ENCODE measurements around the gene STPG2. TPM values are rescaled to one million over a fixed set of nuclear protein-coding genes. Genes with fewer than 3 reads are reported as not detected.

Gene STPG2
- total RNA-seq, 4 donors from 2014 or later: 0.79 to 1.2 TPM; not detected in 2

DNA sequence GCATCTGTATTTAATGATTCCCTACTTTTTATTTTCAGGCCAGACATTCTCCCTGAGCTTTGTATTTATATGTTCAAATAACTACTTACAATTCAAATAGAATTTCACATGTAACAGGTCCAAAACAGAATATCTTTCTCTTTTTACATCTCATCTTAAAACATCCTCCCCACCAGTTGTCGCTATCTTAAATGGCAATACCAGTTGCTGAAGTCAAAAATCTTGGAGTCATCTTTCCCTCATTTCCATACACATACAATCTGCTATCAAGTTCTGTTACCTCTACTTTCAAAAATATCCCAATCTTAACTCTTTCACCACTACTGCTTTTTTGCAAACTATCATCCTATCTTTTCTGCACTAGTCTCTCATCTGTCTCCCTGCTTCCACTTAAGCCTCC, 330.5 kb downstream of the STPG2 start:
- no peak for TF ChIP-seq POLR2AphosphoS5 (IDR thresholded peaks at IDR 0.05)
- TF ChIP-seq EP300 (IDR thresholded peaks at IDR 0.05; ENCODE audit: low read depth): no peak
- TF ChIP-seq POLR2A (IDR thresholded peaks at IDR 0.05): no peak
- TF ChIP-seq, protein P1, sequence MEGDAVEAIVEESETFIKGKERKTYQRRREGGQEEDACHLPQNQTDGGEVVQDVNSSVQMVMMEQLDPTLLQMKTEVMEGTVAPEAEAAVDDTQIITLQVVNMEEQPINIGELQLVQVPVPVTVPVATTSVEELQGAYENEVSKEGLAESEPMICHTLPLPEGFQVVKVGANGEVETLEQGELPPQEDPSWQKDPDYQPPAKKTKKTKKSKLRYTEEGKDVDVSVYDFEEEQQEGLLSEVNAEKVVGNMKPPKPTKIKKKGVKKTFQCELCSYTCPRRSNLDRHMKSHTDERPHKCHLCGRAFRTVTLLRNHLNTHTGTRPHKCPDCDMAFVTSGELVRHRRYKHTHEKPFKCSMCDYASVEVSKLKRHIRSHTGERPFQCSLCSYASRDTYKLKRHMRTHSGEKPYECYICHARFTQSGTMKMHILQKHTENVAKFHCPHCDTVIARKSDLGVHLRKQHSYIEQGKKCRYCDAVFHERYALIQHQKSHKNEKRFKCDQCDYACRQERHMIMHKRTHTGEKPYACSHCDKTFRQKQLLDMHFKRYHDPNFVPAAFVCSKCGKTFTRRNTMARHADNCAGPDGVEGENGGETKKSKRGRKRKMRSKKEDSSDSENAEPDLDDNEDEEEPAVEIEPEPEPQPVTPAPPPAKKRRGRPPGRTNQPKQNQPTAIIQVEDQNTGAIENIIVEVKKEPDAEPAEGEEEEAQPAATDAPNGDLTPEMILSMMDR (IDR thresholded peaks at IDR 0.05): no peak
- Histone ChIP-seq H3K27ac (no peak overlapping the region), H3K36me3 (no peaks in the 10 kb centered on the region), H3K4me3 (no peak overlapping the region), H3K27me3 (no peaks in the 10 kb centered on the region), H3K9me3 (no peaks in the 10 kb centered on the region), H3K4me1 (no peaks in the 10 kb centered on the region)
- intact Hi-C loops (cut with DNase I; ENCODE audit: low total_unique reads) (no loop called here), in situ Hi-C loops (cut with MboI; ENCODE audit: low pct_ligation_motif_present in 1 of 4, low pct_unique_long_range_greater_than_20kb in 1 of 4, low sequenced_read_pairs in 3 of 4) (no loop called here)
- 100% methylated on average over 1 of the region's 1 CpG for WGBS, 2 donors (ENCODE audit: low coverage in 1 of 2)
- DNase-seq: no peak

DNA sequence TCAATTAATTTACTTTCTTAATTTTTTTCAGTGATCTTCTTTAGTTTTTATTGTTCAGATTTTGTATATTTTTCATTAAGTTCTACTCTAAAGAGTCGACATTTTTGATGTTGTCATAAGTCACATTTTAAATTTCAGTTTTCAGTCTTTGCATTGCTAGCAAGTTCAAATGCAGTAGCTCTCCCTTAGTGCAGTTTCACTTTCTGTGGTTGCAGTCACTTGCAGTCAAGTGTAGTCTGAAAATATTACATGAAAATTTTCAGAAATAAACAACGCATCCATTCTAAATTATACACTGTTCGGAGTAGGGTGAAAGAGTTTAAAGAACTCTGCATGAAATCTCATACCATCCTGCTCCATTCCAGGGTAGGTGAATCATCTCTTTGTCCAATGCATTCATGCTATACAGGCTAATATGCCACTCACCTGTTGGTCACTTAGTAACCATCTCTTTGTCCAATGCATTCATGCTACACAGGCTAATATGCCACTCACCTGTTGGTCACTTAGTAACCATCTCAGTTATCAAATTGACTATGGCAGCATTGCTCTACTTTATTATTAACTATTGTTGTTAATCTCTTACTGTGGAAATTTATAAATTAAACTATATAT, 356.9 kb downstream of the STPG2 start:
- Histone ChIP-seq H3K36me3 (no peaks in the 10 kb centered on the region), H3K4me3 (no peak overlapping the region), H3K9me3 (no peaks in the 10 kb centered on the region), H3K4me1 (no peaks in the 10 kb centered on the region), H3K27me3 (no peaks in the 10 kb centered on the region), H3K27ac (no peak overlapping the region)
- in situ Hi-C loops (cut with MboI; ENCODE audit: low pct_ligation_motif_present in 1 of 4, low pct_unique_long_range_greater_than_20kb in 1 of 4, low sequenced_read_pairs in 3 of 4): no loop called here
- no peak for TF ChIP-seq EP300 (IDR thresholded peaks at IDR 0.05; ENCODE audit: low read depth)
- no peak for TF ChIP-seq POLR2A (IDR thresholded peaks at IDR 0.05)
- TF ChIP-seq, protein P1 (IDR thresholded peaks at IDR 0.05): no peak
- TF ChIP-seq POLR2AphosphoS5 (IDR thresholded peaks at IDR 0.05): no peak
- WGBS, 2 donors (ENCODE audit: low coverage in 1 of 2): 90 to 96% methylated on average over 2 to 3 of the region's 3 CpGs
- intact Hi-C loops (cut with DNase I; ENCODE audit: low total_unique reads): no loop called here
- DNase-seq: no peak

DNA sequence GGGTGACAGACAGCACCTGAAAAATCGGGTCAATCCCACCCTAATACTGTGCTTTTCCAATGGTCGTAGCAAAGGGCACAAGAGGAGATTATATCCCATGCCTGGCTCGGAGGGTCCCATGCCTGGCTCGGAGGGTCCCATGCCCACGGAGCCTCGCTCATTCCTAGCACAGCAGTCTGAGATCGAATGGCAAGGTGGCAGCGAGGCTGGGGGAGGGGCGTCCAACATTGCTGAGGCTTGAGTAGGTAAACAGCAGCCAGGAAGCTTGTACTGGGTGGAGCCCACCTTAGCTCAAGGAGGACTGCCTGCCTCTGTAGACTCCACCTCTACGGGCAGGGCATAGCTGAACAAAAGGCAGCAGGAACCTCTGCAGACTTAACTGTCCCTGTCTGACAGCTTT, 365.1 kb downstream of the STPG2 start:
- 89% methylated on average over 10 of the region's 10 CpGs; no CpG with 5 or more reads in 1 of the 2 donors for WGBS, 2 donors (ENCODE audit: low coverage in 1 of 2)
- in situ Hi-C loops (cut with MboI; ENCODE audit: low pct_ligation_motif_present in 1 of 4, low pct_unique_long_range_greater_than_20kb in 1 of 4, low sequenced_read_pairs in 3 of 4) (no loop called here), intact Hi-C loops (cut with DNase I; ENCODE audit: low total_unique reads) (no loop called here)
- no peak for DNase-seq
- TF ChIP-seq EP300 (IDR thresholded peaks at IDR 0.05; ENCODE audit: low read depth): no peak
- Histone ChIP-seq H3K27ac (no peak overlapping the region), H3K4me3 (no peak overlapping the region), H3K27me3 (no peaks in the 10 kb centered on the region), H3K4me1 (no peaks in the 10 kb centered on the region), H3K9me3 (no peaks in the 10 kb centered on the region), H3K36me3 (no peaks in the 10 kb centered on the region)

DNA sequence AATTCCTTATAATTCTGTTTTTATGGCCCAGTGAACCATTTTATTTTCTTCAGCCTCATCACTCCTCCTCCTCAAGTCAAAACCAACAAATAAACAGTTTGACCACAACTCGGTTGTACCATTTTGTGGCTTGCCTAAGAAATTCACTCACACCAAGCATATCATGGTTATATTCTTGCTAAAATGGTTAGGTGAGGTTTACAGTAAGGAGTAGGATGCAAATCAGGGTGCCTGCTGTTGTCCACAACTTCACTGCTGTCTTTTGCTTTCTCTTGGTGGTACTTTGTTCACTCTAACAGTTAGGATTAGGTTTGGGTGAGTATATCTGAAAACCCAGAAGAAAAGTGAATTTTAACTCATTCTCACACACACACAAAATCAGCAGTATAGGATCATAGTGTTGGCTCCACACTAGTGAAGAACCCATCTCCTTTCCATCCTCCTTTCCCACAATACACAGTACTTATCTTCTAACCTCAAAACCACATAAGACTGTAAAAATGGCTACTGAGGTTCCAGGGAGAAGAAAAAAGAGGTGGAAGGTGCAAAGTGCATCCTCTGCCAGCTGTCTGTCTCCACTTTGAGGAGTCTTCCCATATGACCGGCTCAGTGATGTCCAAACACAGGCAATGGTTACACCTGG, 368.8 kb downstream of the STPG2 start:
- Histone ChIP-seq H3K36me3 (no peaks in the 10 kb centered on the region), H3K27ac (no peak overlapping the region), H3K4me1 (no peaks in the 10 kb centered on the region), H3K27me3 (no peaks in the 10 kb centered on the region), H3K4me3 (no peak overlapping the region), H3K9me3 (no peaks in the 10 kb centered on the region)
- 83 to 84% methylated on average over 2 of the region's 2 CpGs for WGBS, 2 donors (ENCODE audit: low coverage in 1 of 2)
- in situ Hi-C loops (cut with MboI; ENCODE audit: low pct_ligation_motif_present in 1 of 4, low pct_unique_long_range_greater_than_20kb in 1 of 4, low sequenced_read_pairs in 3 of 4): no loop called here
- intact Hi-C loops (cut with DNase I; ENCODE audit: low total_unique reads): no loop called here
- DNase-seq: no peak
- TF ChIP-seq POLR2A (IDR thresholded peaks at IDR 0.05): no peak
- TF ChIP-seq, protein P1 (IDR thresholded peaks at IDR 0.05): no peak
- no peak for TF ChIP-seq EP300 (IDR thresholded peaks at IDR 0.05; ENCODE audit: low read depth)
- TF ChIP-seq POLR2AphosphoS5 (IDR thresholded peaks at IDR 0.05): no peak

Measured in transverse colon (tissue), 4 donors.